Upper lobe of left lung (tissue), 6 donors: ENCODE results near the gene RARB. TPM values are rescaled to one million over a fixed set of nuclear protein-coding genes. Genes with fewer than 3 reads are reported as not detected.

ENCODE experiments used
- ATAC-seq, 2 donors: fragments of 200-7000 bp; cut with Tn5 transposase; one replicate each; pipeline ENCODE4 v1.9.1; 2022; ENCODE audit warnings: mild to moderate bottlenecking in 2 of 2, moderate library complexity in 2 of 2; ENCODE audit not compliant: low FRiP score in 2 of 2
- DNase-seq, 2 donors: peaks; one replicate each; pipeline ENCODE4 v3.0.0-alpha.2; 2019 to 2020
- H3K27ac ChIP-seq, 4 donors: fragments of 200-600 bp; sonication (generic); one replicate each; pipeline ENCODE4 v1.5.1; 2016 to 2019
- H3K27me3 ChIP-seq, 4 donors: fragments of 200-600 bp; sonication (generic); one replicate each; pipeline ENCODE4 v1.5.1; 2017 to 2019
- H3K36me3 ChIP-seq, 4 donors: fragments of 200-600 bp; sonication (generic); one replicate each; pipeline ENCODE4 v1.5.1; 2016 to 2019
- H3K4me1 ChIP-seq, 4 donors: fragments of 200-600 bp; sonication (generic); one replicate each; pipeline ENCODE4 v1.5.1; 2018 to 2019
- H3K4me3 ChIP-seq, 4 donors: fragments of 200-600 bp; sonication (generic); one replicate each; pipeline ENCODE4 v1.5.1; 2017 to 2019; ENCODE audit warnings: mild to moderate bottlenecking in 2 of 4, moderate library complexity in 1 of 4
- H3K9me3 ChIP-seq, 4 donors: fragments of 200-600 bp; sonication (generic); one replicate each; pipeline ENCODE4 v1.5.1; 2018 to 2019
- EP300 ChIP-seq, 4 donors: sonication (generic); formaldehyde crosslinking; IDR thresholded peaks; one replicate each; pipeline ENCODE4 v1.5.1; 2017; ENCODE audit warnings: antibody characterized with exemption in 4 of 4, control low read depth in 2 of 4
- POLR2A ChIP-seq, 4 donors: fragments of 450-650 bp; IDR thresholded peaks; one replicate each; pipeline ENCODE4 v1.5.1; 2016 to 2017; ENCODE audit warnings: antibody characterized with exemption in 4 of 4, mild to moderate bottlenecking in 2 of 4
- POLR2AphosphoS5 ChIP-seq, 2 donors: sonication (generic); formaldehyde crosslinking; IDR thresholded peaks; one replicate each; pipeline ENCODE4 v1.5.1; 2017; ENCODE audit warnings: antibody characterized with exemption in 2 of 2
- WGBS, 2 donors: methylation state at CpG; one replicate each; pipeline ENCODE4 v1.1.5; 2017 to 2018; 5-methylcytosine and 5-hydroxymethylcytosine counted together
- total RNA-seq, 6 donors: library from RNA; depleted of rRNA in 4 of 6; stranded (reverse); fragments of >200 nt in 4 of 6; gene quantifications; one replicate each; pipeline versions ENCODE4 v1.1.0 to v1.2.1, GENCODE V29; 2016 to 2021
- TF ChIP-seq, protein P1 (sequence below), 6 experiments: fragments of 450-650 bp in 4 of 6; fragments of 200-600 bp in 2 of 6; sonication (generic) in 2 of 6; IDR thresholded peaks; one replicate each; pipeline ENCODE4 v1.5.1; 2016 to 2019; ENCODE audit warnings: antibody characterized with exemption in 6 of 6
- donor health status: DM: no; HTN: no; CAD: no; lungs with moderate emphysema.
- donor health status: DM: no; HTN: yes; CAD: no; lungs with severe emphysema.

The RARB gene
- total RNA-seq, 6 donors from 2014 or later, result 3.9 to 15.4 (median 6.4) TPM

DNA sequence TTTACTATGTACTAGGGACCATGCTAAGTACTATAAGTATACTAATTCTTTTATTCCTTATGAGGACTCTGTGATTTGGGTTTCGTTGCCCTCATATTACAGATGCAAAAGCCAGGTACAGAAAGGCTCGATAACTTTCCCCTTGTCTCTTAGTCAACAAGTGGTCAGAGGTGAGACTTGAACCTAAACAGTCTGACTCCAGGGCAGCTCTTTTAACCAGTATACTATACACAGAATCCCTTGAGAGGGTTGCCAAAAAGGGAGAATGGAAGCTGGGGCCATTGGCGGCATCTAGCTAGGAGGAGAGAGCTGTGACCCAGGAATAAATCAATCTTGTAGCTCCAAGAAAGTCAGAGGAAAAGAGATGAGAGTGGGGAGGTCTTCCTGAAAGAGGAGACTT, 144.3 kb downstream of the RARB start:
- Histone ChIP-seq H3K27me3 (no peaks in the 10 kb centered on the region), H3K27ac (peak overlapping the region in 1 of 4 donors; percentile 3), H3K4me3 (no peak overlapping the region), H3K36me3 (peaks cover 0 to 6% (median 1%) of the 10 kb centered on the region in 4 donors), H3K4me1 (peaks cover 0 to 7% (median 2%) of the 10 kb centered on the region in 4 donors), H3K9me3 (no peaks in the 10 kb centered on the region)
- TF ChIP-seq POLR2A (IDR thresholded peaks at IDR 0.05) (no peak), POLR2AphosphoS5 (IDR thresholded peaks at IDR 0.05) (no peak), EP300 (IDR thresholded peaks at IDR 0.05) (no peak)
- TF ChIP-seq, protein P1, sequence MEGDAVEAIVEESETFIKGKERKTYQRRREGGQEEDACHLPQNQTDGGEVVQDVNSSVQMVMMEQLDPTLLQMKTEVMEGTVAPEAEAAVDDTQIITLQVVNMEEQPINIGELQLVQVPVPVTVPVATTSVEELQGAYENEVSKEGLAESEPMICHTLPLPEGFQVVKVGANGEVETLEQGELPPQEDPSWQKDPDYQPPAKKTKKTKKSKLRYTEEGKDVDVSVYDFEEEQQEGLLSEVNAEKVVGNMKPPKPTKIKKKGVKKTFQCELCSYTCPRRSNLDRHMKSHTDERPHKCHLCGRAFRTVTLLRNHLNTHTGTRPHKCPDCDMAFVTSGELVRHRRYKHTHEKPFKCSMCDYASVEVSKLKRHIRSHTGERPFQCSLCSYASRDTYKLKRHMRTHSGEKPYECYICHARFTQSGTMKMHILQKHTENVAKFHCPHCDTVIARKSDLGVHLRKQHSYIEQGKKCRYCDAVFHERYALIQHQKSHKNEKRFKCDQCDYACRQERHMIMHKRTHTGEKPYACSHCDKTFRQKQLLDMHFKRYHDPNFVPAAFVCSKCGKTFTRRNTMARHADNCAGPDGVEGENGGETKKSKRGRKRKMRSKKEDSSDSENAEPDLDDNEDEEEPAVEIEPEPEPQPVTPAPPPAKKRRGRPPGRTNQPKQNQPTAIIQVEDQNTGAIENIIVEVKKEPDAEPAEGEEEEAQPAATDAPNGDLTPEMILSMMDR (IDR thresholded peaks at IDR 0.05), result no peak
- 86 to 93% methylated on average over 3 of the region's 3 CpGs for WGBS, 2 donors
- no peak for DNase-seq
- no peak for ATAC-seq

DNA sequence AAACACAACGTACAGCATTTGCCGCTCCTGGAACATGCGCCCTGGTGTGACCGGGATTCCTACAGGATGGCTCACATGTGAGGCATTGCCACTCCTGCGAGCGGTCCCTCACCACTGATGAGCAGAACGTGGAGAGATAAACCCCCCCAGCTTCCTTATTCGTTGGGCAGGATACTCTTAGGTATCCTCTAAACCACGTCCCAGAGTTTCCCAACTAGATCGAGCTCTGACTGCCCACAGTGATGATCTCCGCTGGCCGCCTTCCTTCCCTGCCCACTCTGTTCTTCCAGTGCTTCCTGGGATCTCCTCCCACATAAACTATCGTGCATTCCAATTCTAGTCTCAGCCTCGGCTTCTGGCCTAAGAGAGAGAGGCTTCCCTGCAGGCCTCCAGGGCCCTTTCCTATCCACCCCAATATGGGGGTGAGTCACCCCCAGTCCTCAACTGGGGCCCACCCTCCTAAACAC, 144.9 kb downstream of the RARB start:
- peaks cover 0 to 6% (median 1%) of the 10 kb centered on the region in 4 donors for H3K36me3 ChIP-seq
- TF ChIP-seq, protein P1 (IDR thresholded peaks at IDR 0.05), result no peak
- TF ChIP-seq POLR2A (IDR thresholded peaks at IDR 0.05) (no peak), EP300 (IDR thresholded peaks at IDR 0.05) (no peak), POLR2AphosphoS5 (IDR thresholded peaks at IDR 0.05) (no peak)
- H3K27ac ChIP-seq, result peak overlapping the region in 2 of 4 donors; percentile 40 to 49
- ATAC-seq (peak in 1 of 2 donors; percentile 32), DNase-seq (no peak)
- 74 to 81% methylated on average over 14 of the region's 14 CpGs for WGBS, 2 donors
- no peak overlapping the region for H3K4me3 ChIP-seq
- no peaks in the 10 kb centered on the region for H3K9me3 ChIP-seq
- no peaks in the 10 kb centered on the region for H3K27me3 ChIP-seq
- H3K4me1 ChIP-seq, result peaks cover 0 to 7% (median 2%) of the 10 kb centered on the region in 4 donors

DNA sequence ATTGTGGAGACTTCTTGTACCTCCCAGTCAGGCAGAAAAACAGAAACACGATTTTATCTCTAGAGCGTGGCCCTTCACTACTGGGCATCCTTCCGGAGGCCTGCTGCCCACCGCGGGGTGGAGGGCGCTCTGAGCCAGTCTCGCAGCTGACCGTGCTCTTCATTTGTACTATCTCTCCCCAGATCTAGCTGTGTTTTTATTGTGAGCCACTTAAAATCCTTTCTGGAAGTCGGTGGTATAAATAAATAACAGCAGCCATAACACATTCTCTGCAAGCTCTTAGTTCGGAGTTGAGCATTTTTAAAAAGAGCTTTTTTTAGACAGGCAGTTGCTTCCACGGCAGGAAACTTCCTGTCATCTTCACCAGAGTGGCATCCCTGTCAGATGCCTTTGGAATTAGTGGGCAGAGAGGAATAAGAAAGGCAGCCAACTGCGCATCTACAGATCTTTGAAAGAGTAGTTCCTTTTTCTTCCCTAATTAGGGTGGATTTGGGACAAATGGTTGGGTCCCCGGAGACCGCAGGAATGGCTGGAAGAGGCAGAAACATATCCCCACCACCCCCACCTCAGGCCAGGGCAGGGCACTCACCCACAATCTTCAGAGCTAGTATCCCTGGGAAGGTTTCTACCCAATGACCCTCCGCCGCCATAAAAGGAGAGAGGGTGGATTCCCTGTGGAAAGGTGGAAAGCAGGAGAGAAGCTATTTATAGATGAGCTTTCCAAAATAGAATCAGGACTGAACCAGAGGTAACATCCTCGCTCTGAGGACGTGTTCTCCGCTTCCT, 145.5 kb downstream of the RARB start:
- Histone ChIP-seq H3K36me3 (peaks cover 0 to 6% (median 1%) of the 10 kb centered on the region in 4 donors), H3K4me3 (no peak overlapping the region), H3K27ac (peak overlapping the region in 2 of 4 donors; percentile 40 to 49), H3K27me3 (no peaks in the 10 kb centered on the region), H3K9me3 (no peaks in the 10 kb centered on the region), H3K4me1 (peaks cover 0 to 7% (median 2%) of the 10 kb centered on the region in 4 donors)
- no peak for ATAC-seq
- peak in 1 of 2 donors; percentile 39 for DNase-seq
- WGBS, 2 donors, result 70 to 80% methylated on average over 19 of the region's 19 CpGs
- no peak for TF ChIP-seq EP300 (IDR thresholded peaks at IDR 0.05)
- TF ChIP-seq POLR2AphosphoS5 (IDR thresholded peaks at IDR 0.05), result no peak
- no peak for TF ChIP-seq POLR2A (IDR thresholded peaks at IDR 0.05)
- TF ChIP-seq, protein P1 (IDR thresholded peaks at IDR 0.05), result no peak

GRCh38 chr3:25574172-25574765, 146.2 kb downstream of the RARB start:
- Histone ChIP-seq H3K4me3 (no peak overlapping the region), H3K27ac (no peak overlapping the region), H3K9me3 (no peaks in the 10 kb centered on the region), H3K4me1 (peaks cover 0 to 7% (median 2%) of the 10 kb centered on the region in 4 donors), H3K27me3 (no peaks in the 10 kb centered on the region), H3K36me3 (peaks cover 0 to 6% (median 1%) of the 10 kb centered on the region in 4 donors)
- peak in 1 of 2 donors; percentile 33 for DNase-seq
- TF ChIP-seq POLR2AphosphoS5 (IDR thresholded peaks at IDR 0.05), result no peak
- no peak for TF ChIP-seq POLR2A (IDR thresholded peaks at IDR 0.05)
- TF ChIP-seq EP300 (IDR thresholded peaks at IDR 0.05), result no peak
- TF ChIP-seq, protein P1 (IDR thresholded peaks at IDR 0.05), result no peak
- WGBS, 2 donors, result 93 to 97% methylated on average over 16 of the region's 16 CpGs
- no peak for ATAC-seq
